H1 (cell line): ENCODE results near the gene CXCL17.

Experiments used
- POLR2A ChIP-seq, 2 experiments: IDR thresholded peaks; 1 replicate in 1 of 2; 2 replicates in 1 of 2; pipeline ENCODE4 v1.6.1; 2011; ENCODE audit warnings: low read depth in 2 of 2, low read length in 2 of 2, mild to moderate bottlenecking in 2 of 2; ENCODE audit errors: control extremely low read depth in 1 of 2
- TAF1 ChIP-seq: IDR thresholded peaks from 2 replicates; pipeline ENCODE4 v1.6.1; 2011; ENCODE audit warnings: mild to moderate bottlenecking, low read depth, low read length
- TF ChIP-seq, protein P1 (sequence below): IDR thresholded peaks from 2 replicates; pipeline ENCODE4 v1.6.1; 2011; ENCODE audit warnings: low read length, improper control_type of control experiment
- TF ChIP-seq, protein P2 (sequence below), 3 experiments: IDR thresholded peaks; 1 replicate in 2 of 3; 2 replicates in 1 of 3; pipeline versions ENCODE4 v1.5.1 to v1.6.1; 2011; ENCODE audit warnings: low read length in 3 of 3, mild to moderate bottlenecking in 3 of 3, inconsistent platforms in 2 of 3, low read depth in 1 of 3, moderate library complexity in 1 of 3; ENCODE audit not compliant: insufficient read depth in 1 of 3; ENCODE audit errors: control extremely low read depth in 1 of 3

DNA sequence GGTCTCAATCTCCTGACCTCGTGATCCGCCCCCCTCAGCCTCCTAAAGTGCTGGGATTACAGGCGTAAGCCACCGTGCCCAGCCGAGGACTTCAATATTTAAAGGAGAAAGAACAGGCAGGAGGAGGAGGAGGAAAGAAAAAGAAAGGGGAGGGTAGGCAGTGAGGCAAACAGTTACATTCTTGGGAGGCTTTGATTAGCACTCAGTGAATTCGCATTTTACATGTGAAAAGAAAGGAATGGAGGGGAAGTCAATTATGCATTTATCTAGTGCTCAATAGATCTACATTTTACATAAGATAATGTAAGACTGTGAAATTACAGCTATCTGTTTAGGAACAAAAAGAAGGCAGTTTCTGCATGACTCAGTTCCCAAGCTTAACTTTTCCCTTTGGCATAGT is 30.9 kb upstream of the CXCL17 start:
- no peak for TF ChIP-seq POLR2A (IDR thresholded peaks at IDR 0.05; ENCODE audit: control extremely low read depth in 1 of 2, low read depth in 2 of 2, low read length in 2 of 2)
- TF ChIP-seq, protein P1, sequence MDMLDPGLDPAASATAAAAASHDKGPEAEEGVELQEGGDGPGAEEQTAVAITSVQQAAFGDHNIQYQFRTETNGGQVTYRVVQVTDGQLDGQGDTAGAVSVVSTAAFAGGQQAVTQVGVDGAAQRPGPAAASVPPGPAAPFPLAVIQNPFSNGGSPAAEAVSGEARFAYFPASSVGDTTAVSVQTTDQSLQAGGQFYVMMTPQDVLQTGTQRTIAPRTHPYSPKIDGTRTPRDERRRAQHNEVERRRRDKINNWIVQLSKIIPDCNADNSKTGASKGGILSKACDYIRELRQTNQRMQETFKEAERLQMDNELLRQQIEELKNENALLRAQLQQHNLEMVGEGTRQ, result no peak
- TF ChIP-seq TAF1, result no peak
- TF ChIP-seq, protein P2, sequence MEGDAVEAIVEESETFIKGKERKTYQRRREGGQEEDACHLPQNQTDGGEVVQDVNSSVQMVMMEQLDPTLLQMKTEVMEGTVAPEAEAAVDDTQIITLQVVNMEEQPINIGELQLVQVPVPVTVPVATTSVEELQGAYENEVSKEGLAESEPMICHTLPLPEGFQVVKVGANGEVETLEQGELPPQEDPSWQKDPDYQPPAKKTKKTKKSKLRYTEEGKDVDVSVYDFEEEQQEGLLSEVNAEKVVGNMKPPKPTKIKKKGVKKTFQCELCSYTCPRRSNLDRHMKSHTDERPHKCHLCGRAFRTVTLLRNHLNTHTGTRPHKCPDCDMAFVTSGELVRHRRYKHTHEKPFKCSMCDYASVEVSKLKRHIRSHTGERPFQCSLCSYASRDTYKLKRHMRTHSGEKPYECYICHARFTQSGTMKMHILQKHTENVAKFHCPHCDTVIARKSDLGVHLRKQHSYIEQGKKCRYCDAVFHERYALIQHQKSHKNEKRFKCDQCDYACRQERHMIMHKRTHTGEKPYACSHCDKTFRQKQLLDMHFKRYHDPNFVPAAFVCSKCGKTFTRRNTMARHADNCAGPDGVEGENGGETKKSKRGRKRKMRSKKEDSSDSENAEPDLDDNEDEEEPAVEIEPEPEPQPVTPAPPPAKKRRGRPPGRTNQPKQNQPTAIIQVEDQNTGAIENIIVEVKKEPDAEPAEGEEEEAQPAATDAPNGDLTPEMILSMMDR (IDR thresholded peaks at IDR 0.05; ENCODE audit: control extremely low read depth in 1 of 3, insufficient read depth in 1 of 3, low read depth in 1 of 3, low read length in 3 of 3), result no peak
